ENCODE measurements around the gene GABRR2. TPM values are rescaled to one million over a fixed set of nuclear protein-coding genes. Genes with fewer than 3 reads are reported as not detected.

The GABRR2 gene
- total RNA-seq, 1 donor from 2014 or later: 0.32 TPM

DNA sequence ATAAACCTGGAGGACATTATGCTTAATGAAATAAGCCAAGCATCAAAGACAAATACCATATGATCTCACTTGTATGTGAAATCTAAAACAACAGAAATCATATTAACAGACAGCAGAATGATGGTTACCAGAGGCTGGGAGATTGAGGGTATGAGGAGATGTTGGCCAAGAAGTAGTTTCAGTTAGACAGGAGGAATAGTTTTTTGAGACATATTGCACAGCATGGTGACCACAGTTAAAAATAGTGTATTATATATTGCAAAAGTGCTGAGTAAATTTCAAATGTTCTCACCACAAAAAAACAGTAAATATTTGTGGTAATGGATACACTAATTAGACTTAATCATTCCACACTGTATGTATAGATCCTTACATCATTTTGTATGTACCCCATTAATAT, 99.7 kb downstream of the GABRR2 start:
- H3K36me3 ChIP-seq: no peaks in the 10 kb centered on the region

DNA sequence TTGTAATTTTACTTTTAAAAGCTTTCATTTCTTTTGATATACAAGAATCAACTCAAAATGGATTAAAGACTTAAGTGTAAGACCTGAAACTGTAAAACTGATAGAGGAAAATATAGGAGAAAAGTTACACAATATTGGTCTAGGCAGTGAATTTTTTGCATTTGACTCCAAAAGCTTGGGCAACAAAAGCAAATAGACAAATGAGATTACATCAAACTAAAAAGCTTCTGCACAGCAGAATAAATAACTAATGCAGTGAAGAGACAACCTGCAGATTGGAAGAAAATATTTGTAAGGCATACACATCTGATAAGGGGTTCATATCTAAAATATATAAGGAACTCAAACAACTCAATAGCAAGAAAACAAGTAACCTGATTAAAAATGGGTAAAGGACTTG, 100.9 kb downstream of the GABRR2 start:
- intact Hi-C loops (cut with DNase I): no loop called here
- no peaks in the 10 kb centered on the region for H3K36me3 ChIP-seq
- H3K27ac ChIP-seq: no peak overlapping the region
- no peak overlapping the region for H3K4me3 ChIP-seq
- no peaks in the 10 kb centered on the region for H3K27me3 ChIP-seq
- TF ChIP-seq, protein P1, sequence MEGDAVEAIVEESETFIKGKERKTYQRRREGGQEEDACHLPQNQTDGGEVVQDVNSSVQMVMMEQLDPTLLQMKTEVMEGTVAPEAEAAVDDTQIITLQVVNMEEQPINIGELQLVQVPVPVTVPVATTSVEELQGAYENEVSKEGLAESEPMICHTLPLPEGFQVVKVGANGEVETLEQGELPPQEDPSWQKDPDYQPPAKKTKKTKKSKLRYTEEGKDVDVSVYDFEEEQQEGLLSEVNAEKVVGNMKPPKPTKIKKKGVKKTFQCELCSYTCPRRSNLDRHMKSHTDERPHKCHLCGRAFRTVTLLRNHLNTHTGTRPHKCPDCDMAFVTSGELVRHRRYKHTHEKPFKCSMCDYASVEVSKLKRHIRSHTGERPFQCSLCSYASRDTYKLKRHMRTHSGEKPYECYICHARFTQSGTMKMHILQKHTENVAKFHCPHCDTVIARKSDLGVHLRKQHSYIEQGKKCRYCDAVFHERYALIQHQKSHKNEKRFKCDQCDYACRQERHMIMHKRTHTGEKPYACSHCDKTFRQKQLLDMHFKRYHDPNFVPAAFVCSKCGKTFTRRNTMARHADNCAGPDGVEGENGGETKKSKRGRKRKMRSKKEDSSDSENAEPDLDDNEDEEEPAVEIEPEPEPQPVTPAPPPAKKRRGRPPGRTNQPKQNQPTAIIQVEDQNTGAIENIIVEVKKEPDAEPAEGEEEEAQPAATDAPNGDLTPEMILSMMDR (IDR thresholded peaks at IDR 0.05): no peak
- no peaks in the 10 kb centered on the region for H3K9me3 ChIP-seq
- no peak for DNase-seq (ENCODE audit: low spot score in 2 of 2)
- peaks cover 0 to 6% of the 10 kb centered on the region in 2 donors for H3K4me1 ChIP-seq

More for the DNA sequence above, 99.7 kb downstream of the GABRR2 start:
- Histone ChIP-seq H3K4me3 (no peak overlapping the region), H3K27me3 (no peaks in the 10 kb centered on the region), H3K9me3 (no peaks in the 10 kb centered on the region), H3K27ac (no peak overlapping the region), H3K4me1 (peaks cover 0 to 6% of the 10 kb centered on the region in 2 donors)
- intact Hi-C loops (cut with DNase I): loop anchor here (5.0 kb wide), 1 partner anchor 53 kb away; no protein-coding TSS in a partner anchor
- no peak for DNase-seq (ENCODE audit: low spot score in 2 of 2)
- TF ChIP-seq, protein P1 (IDR thresholded peaks at IDR 0.05): no peak

DNA sequence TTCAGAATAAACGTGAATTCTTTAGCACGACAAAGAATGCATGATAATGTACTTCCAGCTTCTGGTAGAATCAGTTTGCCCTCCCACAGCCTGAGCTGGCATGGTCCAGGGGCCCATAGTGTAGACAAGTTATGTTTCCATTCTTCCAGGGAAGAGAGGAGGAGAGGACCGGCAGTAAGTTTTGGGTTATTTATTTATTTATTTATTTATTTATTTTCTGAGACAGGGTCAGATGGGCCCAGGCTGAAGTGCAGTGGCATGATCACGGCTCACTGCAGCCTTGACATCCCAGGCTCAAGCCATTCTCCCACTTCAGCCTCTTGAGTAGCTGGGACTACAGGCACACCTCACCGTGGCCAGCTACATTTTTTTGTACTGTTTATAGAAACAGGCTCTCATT, 102.6 kb downstream of the GABRR2 start:
- H3K4me3 ChIP-seq: no peak overlapping the region
- H3K36me3 ChIP-seq: no peaks in the 10 kb centered on the region
- TF ChIP-seq, protein P1 (IDR thresholded peaks at IDR 0.05): no peak
- no peaks in the 10 kb centered on the region for H3K27me3 ChIP-seq
- DNase-seq (ENCODE audit: low spot score in 2 of 2): no peak
- H3K27ac ChIP-seq: no peak overlapping the region
- no peaks in the 10 kb centered on the region for H3K4me1 ChIP-seq
- intact Hi-C loops (cut with DNase I): no loop called here
- no peaks in the 10 kb centered on the region for H3K9me3 ChIP-seq

DNA sequence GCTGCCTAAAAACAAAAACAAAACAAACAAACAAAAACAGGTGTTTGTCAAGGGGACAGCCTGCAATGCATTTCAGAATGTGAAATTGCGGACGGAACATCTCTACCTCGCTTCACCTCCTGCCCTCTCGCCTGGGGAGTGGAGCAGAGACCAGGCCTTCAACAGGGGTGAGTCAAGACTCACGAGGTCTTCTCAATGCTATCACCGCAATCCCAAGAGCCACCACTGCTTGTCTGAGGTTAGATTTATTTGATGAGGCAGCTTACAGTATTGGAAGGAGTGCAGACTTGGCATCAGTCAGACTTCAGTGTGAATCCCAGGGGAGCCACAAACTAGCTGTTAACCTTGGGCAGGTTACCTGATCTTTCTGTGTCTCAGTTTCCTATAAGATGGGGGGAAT, 105.6 kb downstream of the GABRR2 start:
- TF ChIP-seq, protein P1 (IDR thresholded peaks at IDR 0.05): no peak
- H3K27ac ChIP-seq: no peak overlapping the region
- intact Hi-C loops (cut with DNase I): no loop called here
- no peaks in the 10 kb centered on the region for H3K27me3 ChIP-seq
- no peaks in the 10 kb centered on the region for H3K36me3 ChIP-seq
- H3K4me3 ChIP-seq: no peak overlapping the region
- DNase-seq (ENCODE audit: low spot score in 2 of 2): no peak
- H3K9me3 ChIP-seq: no peaks in the 10 kb centered on the region
- peaks cover 0 to 9% of the 10 kb centered on the region in 2 donors for H3K4me1 ChIP-seq

DNA sequence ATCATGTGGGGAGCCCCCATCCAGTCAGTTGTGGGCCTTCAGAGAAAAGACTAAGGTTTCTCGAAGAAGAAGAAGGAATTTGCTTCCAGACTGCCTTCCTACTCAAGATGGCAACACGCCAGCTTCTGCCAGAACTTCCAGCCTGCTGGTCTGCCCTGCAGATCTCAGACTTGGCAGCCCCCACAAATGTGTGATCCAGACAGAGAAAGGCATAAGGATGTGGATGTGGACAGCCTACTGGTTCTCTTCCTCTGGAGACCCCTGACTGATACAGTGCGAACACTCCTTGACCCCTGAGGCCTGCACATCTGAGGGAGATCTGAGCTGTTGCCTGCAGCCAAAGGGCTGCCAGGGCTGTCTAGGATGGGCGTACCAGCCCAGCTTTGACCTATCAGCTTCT, 106.5 kb downstream of the GABRR2 start:
- no peaks in the 10 kb centered on the region for H3K36me3 ChIP-seq
- no peaks in the 10 kb centered on the region for H3K9me3 ChIP-seq
- no peak overlapping the region for H3K4me3 ChIP-seq
- no peak overlapping the region for H3K27ac ChIP-seq
- no peaks in the 10 kb centered on the region for H3K27me3 ChIP-seq
- intact Hi-C loops (cut with DNase I): no loop called here
- TF ChIP-seq, protein P1 (IDR thresholded peaks at IDR 0.05): no peak
- DNase-seq (ENCODE audit: low spot score in 2 of 2): no peak
- H3K4me1 ChIP-seq: peaks cover 0 to 9% of the 10 kb centered on the region in 2 donors

Other genes starting within 250 kb of the GABRR2 start
- gene PNRC1, start 234.5 kb downstream of the GABRR2 start, total RNA-seq: 196 TPM
- 0.53 TPM for gene SRSF12, start 197.2 kb downstream of the GABRR2 start, total RNA-seq
- 8.8 TPM for gene PM20D2, start 169.2 kb downstream of the GABRR2 start, total RNA-seq
- gene GABRR1, start 97.9 kb downstream of the GABRR2 start, total RNA-seq: not detected
- 29.5 TPM for gene UBE2J1, start 37.4 kb upstream of the GABRR2 start, total RNA-seq
- 9.2 TPM for gene RRAGD, start 97.0 kb upstream of the GABRR2 start, total RNA-seq
- gene ANKRD6, start 117.9 kb upstream of the GABRR2 start, total RNA-seq: 32.2 TPM